GM23338 (cell line): ENCODE measurements around the gene FAM219A.

ENCODE experiments used
- CREB1 ChIP-seq: fragments of 250-450 bp; sonication (Bioruptor Pico); IDR thresholded peaks from 2 replicates; pipeline ENCODE4 v1.5.0; 2020; ENCODE audit warnings: low read depth, mild to moderate bottlenecking, moderate library complexity
- CTCF ChIP-seq, 2 experiments: fragments of 200-600 bp in 1 of 2; sonication (generic) in 1 of 2; conservative IDR thresholded peaks; 2 replicates each; pipeline versions ENCODE4 v1.5.1 to v1.6.1; 2016 to 2017; ENCODE audit warnings: antibody characterized with exemption in 2 of 2, low read depth in 2 of 2, mild to moderate bottlenecking in 2 of 2, moderate library complexity in 1 of 2
- ETS1 ChIP-seq: IDR thresholded peaks from 2 replicates; pipeline ENCODE4 v1.6.1; 2016; ENCODE audit warnings: antibody characterized with exemption
- EZH2 ChIP-seq: fragments of 200-600 bp; sonication (generic); IDR thresholded peaks from one replicate; pipeline ENCODE4 v1.8.0; 2017; ENCODE audit warnings: antibody characterized with exemption, mild to moderate bottlenecking, low read depth; ENCODE audit not compliant: unreplicated experiment
- JUNB ChIP-seq: IDR thresholded peaks from one replicate; pipeline ENCODE4 v1.6.1; 2016; ENCODE audit warnings: antibody characterized with exemption; ENCODE audit not compliant: unreplicated experiment
- POLR2AphosphoS5 ChIP-seq: IDR thresholded peaks from 2 replicates; pipeline ENCODE4 v1.6.1; 2016; ENCODE audit warnings: antibody characterized with exemption, low read depth
- REST ChIP-seq: IDR thresholded peaks from one replicate; pipeline ENCODE4 v1.6.1; 2018; ENCODE audit warnings: antibody characterized with exemption; ENCODE audit not compliant: unreplicated experiment
- ZNF114 ChIP-seq: fragments of 250-450 bp; sonication (Bioruptor Pico); IDR thresholded peaks from 2 replicates; pipeline ENCODE4 v1.5.0; 2020; ENCODE audit warnings: mild to moderate bottlenecking, moderate library complexity

- TF ChIP-seq POLR2AphosphoS5 (no peak), REST (no peak), CTCF (conservative IDR thresholded peaks at IDR 0.05; ENCODE audit: low read depth in 2 of 2) (no peak), ETS1 (no peak), EZH2 (no peak), CREB1 (CRISPR knock-in tag) (no peak), ZNF114 (CRISPR knock-in tag) (no peak), JUNB (no peak)
Observed at GRCh38 chr9:34502471-34502870, 44.1 kb upstream of the FAM219A start.
